GM10847 (cell line): ENCODE data around the gene CACNA1C.

Experiments
- POLR2A ChIP-seq: IDR thresholded peaks from 2 replicates; pipeline ENCODE4 v1.6.1; 2011; ENCODE audit not compliant: insufficient read length; ENCODE audit errors: extremely low read depth

CACNA1C gene

GRCh38 chr12:2479851-2480535, 427.2 kb downstream of the CACNA1C start:
- TF ChIP-seq POLR2A, result no peak

GRCh38 chr12:2481346-2481745, 428.6 kb downstream of the CACNA1C start:
- TF ChIP-seq POLR2A, result no peak

- TF ChIP-seq POLR2A, result no peak
Measured at GRCh38 chr12:2481951-2482350, 429.2 kb downstream of the CACNA1C start.

- TF ChIP-seq POLR2A, result no peak
Measured at GRCh38 chr12:2482938-2483660, 430.3 kb downstream of the CACNA1C start.

- TF ChIP-seq POLR2A, result no peak
Measured at GRCh38 chr12:2483713-2484112, 430.9 kb downstream of the CACNA1C start.

- no peak for TF ChIP-seq POLR2A
Measured at GRCh38 chr12:2484141-2484776, 431.5 kb downstream of the CACNA1C start.

- TF ChIP-seq POLR2A, result no peak
Measured at GRCh38 chr12:2485681-2486080, 432.9 kb downstream of the CACNA1C start.

GRCh38 chr12:2486796-2487195, 434.0 kb downstream of the CACNA1C start:
- no peak for TF ChIP-seq POLR2A

GRCh38 chr12:2487278-2487677, 434.5 kb downstream of the CACNA1C start:
- no peak for TF ChIP-seq POLR2A

- TF ChIP-seq POLR2A, result no peak
Measured at GRCh38 chr12:2488131-2488530, 435.3 kb downstream of the CACNA1C start.

GRCh38 chr12:2488596-2488995, 435.8 kb downstream of the CACNA1C start:
- no peak for TF ChIP-seq POLR2A

- no peak for TF ChIP-seq POLR2A
Measured at GRCh38 chr12:2489275-2489674, 436.5 kb downstream of the CACNA1C start.

- TF ChIP-seq POLR2A, result no peak
Measured at GRCh38 chr12:2490831-2491230, 438.0 kb downstream of the CACNA1C start.

- TF ChIP-seq POLR2A, result no peak
Measured at GRCh38 chr12:2492236-2492635, 439.4 kb downstream of the CACNA1C start.

- no peak for TF ChIP-seq POLR2A
Measured at GRCh38 chr12:2493086-2493485, 440.3 kb downstream of the CACNA1C start.
